ENCODE data around the gene C1GALT1C1L.
A peak's percentile ranks its signal among the peaks of the same experiment; 100 is the strongest.
"Not testable (repeated sequence)": the region's sequence is repeated elsewhere in the genome, so short reads cannot be mapped to it uniquely, and the experiment has no call there.

The C1GALT1C1L gene

DNA sequence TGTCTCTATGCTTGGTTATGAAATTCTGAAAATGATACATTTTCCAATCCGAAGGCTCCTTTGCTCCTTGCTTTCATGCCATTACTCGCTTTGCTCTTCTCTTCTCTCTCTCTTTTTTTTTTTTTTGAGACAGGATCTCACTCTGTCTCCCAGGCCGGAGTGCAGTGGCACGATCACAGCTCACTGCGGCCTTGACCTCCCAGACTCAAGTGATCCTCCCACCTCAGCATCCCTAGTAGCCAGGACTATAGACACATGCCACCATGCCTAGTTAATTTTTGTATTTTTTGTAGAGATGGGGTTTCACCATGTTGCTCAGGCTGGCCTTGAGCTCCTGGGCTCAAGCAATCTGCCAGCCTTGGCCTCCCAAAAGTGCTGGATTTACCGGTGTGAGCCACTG is 21.9 kb upstream of the C1GALT1C1L start:
- H3K4me3 Mint-ChIP-seq; ATAC-seq (replicated peaks); H3K9me3 Mint-ChIP-seq; H3K36me3 Mint-ChIP-seq; H3K4me1 Mint-ChIP-seq; DNase-seq: not testable (repeated sequence)
- peak overlapping the region; percentile 20 for H3K27ac Mint-ChIP-seq
- peaks cover 12% of the 10 kb centered on the region in 2 donors for H3K27me3 Mint-ChIP-seq

DNA sequence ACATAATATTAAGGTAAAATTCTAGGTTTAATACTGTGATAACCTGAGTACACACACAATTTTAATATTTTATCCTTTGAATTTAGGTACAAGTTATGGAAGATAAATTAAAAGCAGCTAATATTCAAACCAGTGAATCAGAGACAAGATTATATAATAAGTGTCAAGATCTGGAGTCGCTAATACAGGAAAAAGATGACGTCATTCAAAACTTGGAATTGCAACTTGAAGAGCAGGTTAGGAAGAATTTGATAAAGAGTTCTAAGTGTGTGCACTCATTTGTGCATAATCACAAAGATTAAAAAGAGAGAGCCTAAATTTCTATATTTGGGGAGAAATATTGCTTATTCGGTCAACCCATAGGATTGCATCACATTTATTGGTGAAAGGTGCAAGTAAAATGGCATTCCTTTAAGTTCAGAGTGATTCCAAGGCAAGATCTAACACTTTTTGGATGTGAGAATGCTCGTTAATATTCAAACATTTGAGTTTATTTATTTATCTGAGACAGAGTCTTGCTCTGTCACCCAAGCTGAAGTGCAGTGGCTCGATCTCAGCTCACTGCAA is 16.3 kb upstream of the C1GALT1C1L start:
- ATAC-seq (replicated peaks) = no peak
- Mint-ChIP-seq H3K4me3 (no peak overlapping the region), H3K4me1 (no peaks in the 10 kb centered on the region), H3K9me3 (no peaks in the 10 kb centered on the region), H3K27me3 (peaks cover 7 to 12% of the 10 kb centered on the region in 2 donors), H3K36me3 (no peaks in the 10 kb centered on the region), H3K27ac (no peak overlapping the region)
- no peak for DNase-seq

DNA sequence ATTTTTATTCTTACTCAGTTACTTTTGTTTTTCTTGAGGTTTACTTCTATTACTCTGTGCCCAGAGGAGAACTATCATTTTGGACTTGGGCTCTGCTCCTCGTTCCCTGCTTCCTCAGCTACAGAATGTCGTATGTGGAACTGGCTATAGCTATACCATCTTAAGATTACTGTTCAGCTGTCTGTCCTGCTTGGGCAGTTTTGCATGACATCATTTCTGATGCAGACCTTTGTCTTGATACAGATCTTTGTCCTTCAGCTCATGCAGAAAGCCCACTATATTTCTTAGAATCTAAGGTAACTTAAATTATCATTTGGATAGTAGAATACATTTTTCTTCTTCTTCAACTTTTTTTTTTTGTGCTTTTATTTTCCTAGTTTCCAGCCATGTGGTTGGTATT is 13.8 kb upstream of the C1GALT1C1L start:
- Mint-ChIP-seq H3K27ac (no peak overlapping the region), H3K4me3 (no peak overlapping the region), H3K27me3 (peaks cover 11 to 12% of the 10 kb centered on the region in 2 donors), H3K36me3 (no peaks in the 10 kb centered on the region), H3K9me3 (no peaks in the 10 kb centered on the region), H3K4me1 (peaks cover 0 to 3% of the 10 kb centered on the region in 2 donors)
- DNase-seq (no peak), ATAC-seq (replicated peaks) (no peak)

DNA sequence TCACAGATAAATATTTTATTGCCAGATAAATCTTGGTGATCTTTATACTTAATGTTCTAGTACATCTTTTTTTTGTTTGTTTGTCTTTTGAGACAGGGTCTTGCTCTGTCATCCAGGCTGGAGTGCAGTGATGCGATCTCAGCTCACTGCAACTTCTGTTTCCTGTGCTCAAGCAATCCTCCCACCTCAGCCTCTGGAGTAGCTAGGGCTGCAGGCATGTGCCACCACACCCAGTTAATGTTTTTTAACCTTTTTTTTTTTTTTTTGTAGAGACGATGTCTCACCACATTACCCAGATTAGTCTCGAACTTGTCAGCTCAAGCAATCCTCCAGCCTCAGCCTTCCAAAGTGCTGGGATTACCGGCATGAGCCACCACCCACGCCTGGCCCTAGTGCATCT is 9.1 kb upstream of the C1GALT1C1L start:
- no peak for DNase-seq
- peaks cover 12% of the 10 kb centered on the region in 2 donors for H3K27me3 Mint-ChIP-seq
- no peak for ATAC-seq (replicated peaks)

DNA sequence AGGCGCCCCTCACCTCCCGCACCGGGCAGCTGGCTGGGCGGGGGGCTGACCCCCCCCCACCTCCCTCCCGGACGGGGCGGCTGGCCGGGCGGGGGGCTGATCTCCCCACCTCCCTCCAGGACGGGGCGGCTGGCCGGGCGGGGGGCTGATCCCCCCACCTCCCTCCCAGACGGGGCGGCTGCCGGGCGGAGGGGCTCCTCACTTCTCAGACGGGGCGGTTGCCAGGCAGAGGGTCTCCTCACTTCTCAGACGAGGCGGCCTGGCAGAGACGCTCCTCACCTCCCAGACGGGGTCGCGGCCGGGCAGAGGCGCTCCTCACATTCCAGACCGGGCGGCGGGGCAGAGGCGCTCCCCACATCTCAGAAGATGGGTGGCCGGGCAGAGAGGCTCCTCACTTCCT is 1.6 kb upstream of the C1GALT1C1L start:
- not testable (repeated sequence) for H3K9me3 Mint-ChIP-seq; H3K27ac Mint-ChIP-seq; H3K36me3 Mint-ChIP-seq; DNase-seq; ATAC-seq (replicated peaks); H3K4me1 Mint-ChIP-seq; H3K4me3 Mint-ChIP-seq
- peaks cover 27 to 34% of the 10 kb centered on the region in 2 donors for H3K27me3 Mint-ChIP-seq

More for the DNA sequence above, 9.1 kb upstream of the C1GALT1C1L start:
- peaks cover 0 to 3% of the 10 kb centered on the region in 2 donors for H3K4me1 Mint-ChIP-seq
- H3K27ac Mint-ChIP-seq = no peak overlapping the region
- H3K4me3 Mint-ChIP-seq = no peak overlapping the region
- H3K9me3 Mint-ChIP-seq = no peaks in the 10 kb centered on the region
- no peaks in the 10 kb centered on the region for H3K36me3 Mint-ChIP-seq

DNA sequence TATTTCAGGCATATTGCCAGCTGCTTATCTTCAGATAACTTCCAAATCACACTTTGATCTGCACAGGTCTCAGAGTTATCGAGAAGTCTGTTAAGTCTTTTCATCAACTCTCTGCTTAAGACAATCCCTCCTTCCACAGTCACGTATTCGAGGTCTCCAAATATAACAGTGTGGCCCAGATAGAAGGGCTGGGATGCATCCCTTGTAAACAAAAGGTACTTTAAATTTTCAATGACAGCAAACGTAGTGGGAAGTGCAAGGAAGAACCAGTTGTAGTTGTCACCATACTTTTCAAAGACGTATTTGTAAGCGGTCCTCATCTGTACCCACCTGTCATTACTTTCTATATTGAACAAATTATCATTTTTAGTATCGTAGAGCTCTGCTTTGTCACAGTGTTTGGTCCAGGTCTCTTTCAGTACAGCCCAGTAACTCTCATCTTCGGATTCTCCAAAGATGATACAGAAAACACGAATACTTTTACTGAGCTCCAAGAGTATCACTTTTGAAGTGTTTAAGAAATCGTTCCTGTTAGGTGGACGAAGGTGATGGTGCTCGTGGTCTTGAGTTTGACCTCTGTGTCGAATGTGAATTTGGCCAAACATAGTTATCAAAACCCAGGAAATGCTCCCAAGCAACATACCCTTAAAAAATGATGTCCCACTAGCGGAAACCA is 445 bp downstream of the C1GALT1C1L start:
- peak overlapping the region; percentile 76 to 79 for H3K4me3 Mint-ChIP-seq
- peaks cover 35 to 37% of the 10 kb centered on the region in 2 donors for H3K27me3 Mint-ChIP-seq
- H3K4me1 Mint-ChIP-seq = peaks cover 0 to 1% of the 10 kb centered on the region in 2 donors
- DNase-seq = no peak
- peaks cover 0 to 5% of the 10 kb centered on the region in 2 donors for H3K36me3 Mint-ChIP-seq
- peaks cover 6 to 8% of the 10 kb centered on the region in 2 donors for H3K9me3 Mint-ChIP-seq
- ATAC-seq (replicated peaks) = no peak
- H3K27ac Mint-ChIP-seq = no peak overlapping the region

DNA sequence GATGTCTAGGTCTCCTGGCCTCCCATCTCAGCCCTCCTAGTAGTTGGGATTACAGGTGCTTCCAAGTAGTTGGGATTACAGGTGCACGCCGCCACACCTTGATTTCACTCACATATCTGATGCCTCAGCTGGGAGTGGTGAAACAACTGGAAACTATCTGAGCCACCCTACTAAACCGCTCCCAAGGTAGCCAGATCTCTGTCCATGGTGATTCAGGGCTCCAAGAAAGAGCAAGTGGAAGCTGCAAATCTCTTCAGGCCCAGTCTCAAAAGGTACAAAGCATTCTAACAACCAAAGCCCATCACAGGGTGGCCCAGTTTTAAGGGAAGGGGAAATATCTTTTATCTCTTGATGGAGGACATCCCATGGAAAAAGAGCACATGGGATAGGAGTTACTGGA is 19.0 kb downstream of the C1GALT1C1L start:
- no peak overlapping the region for H3K27ac Mint-ChIP-seq
- H3K4me3 Mint-ChIP-seq = no peak overlapping the region
- H3K27me3 Mint-ChIP-seq = peaks cover 12 to 17% of the 10 kb centered on the region in 2 donors
- DNase-seq = no peak
- no peaks in the 10 kb centered on the region for H3K36me3 Mint-ChIP-seq
- no peaks in the 10 kb centered on the region for H3K9me3 Mint-ChIP-seq
- H3K4me1 Mint-ChIP-seq = no peaks in the 10 kb centered on the region
- no peak for ATAC-seq (replicated peaks)

DNA sequence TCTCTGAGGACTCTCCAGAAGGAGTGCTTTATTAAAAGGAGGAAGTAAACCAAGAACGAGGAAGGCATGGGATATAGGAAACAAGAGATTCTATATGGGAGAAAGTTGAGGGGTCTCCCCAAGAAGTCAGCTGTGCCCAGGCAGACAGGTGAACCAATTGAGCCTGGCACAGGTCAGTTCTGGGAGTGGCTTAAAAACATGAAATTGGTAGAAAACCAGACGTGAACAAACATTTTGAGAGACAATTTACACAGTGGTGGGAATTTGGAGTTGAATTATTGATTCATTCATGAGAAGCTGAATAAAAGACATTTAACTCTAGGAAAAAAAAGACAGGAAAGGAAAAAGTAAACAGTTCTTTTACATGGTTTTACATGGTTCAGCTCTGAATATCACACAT is 22.7 kb downstream of the C1GALT1C1L start:
- no peak overlapping the region for H3K4me3 Mint-ChIP-seq
- DNase-seq (no peak), ATAC-seq (replicated peaks) (no peak)
- no peaks in the 10 kb centered on the region for H3K4me1 Mint-ChIP-seq
- H3K9me3 Mint-ChIP-seq = no peaks in the 10 kb centered on the region
- no peaks in the 10 kb centered on the region for H3K36me3 Mint-ChIP-seq
- H3K27me3 Mint-ChIP-seq = peaks cover 16 to 22% of the 10 kb centered on the region in 2 donors
- H3K27ac Mint-ChIP-seq = no peak overlapping the region

DNA sequence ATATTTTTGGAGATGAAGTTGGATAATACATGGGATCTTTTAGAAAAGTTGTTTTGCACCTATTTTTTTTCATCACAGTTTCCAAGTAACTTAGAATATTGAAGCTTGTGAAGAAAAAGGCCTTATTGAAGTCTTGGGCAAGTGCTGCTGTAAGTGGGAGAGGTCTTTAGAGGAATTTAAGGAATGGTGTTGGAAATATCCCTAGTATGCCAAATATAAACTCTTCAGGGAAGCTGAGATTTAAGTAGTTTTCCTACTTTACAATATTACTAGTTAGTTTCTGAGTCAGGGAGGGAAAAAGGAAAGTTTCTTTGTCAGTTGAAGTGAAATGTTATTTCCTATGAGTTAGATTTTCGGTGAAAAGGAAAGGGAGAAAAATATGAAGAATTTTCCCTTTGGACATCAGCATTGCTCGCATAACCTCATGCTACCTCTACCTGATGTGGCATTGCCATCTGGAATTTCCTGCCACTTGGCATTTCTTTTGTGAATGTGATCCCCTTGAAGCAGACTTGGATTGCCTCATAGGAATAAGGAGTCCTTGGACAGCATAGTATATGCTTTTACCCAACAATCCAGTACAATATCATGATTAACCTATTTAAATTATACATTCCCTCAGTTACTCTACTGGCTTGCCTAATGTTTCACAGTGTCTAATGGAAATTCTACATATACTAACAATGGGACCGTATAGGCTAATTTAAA is 27.1 kb downstream of the C1GALT1C1L start:
- Mint-ChIP-seq H3K27ac (no peak overlapping the region), H3K4me3 (no peak overlapping the region), H3K36me3 (no peaks in the 10 kb centered on the region), H3K4me1 (no peaks in the 10 kb centered on the region), H3K27me3 (peaks cover 19 to 33% of the 10 kb centered on the region in 2 donors), H3K9me3 (no peaks in the 10 kb centered on the region)
- no peak for DNase-seq
- ATAC-seq (replicated peaks) = no peak

DNA sequence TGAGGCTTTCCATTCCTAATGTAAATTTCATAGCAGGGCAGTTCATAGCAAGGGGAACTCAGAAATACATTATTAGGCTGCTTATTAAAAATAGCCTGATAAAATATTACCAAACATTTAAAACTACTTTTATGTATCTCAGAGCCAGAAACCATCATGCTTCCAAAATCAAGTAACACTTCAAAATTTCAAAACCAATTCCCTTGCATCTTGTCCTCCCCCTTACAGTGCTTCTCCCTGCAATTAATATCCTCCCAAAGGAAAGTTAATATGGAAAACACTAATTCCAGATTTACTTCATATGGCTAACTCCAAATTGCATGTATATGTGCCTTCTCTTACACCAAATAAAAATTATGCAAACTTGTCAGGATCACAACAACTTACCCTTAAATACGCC is 32.5 kb downstream of the C1GALT1C1L start:
- no peak overlapping the region for H3K4me3 Mint-ChIP-seq
- H3K4me1 Mint-ChIP-seq = peaks cover 0 to 5% of the 10 kb centered on the region in 2 donors
- no peak for ATAC-seq (replicated peaks)
- H3K27ac Mint-ChIP-seq = no peak overlapping the region
- peaks cover 0 to 2% of the 10 kb centered on the region in 2 donors for H3K36me3 Mint-ChIP-seq
- peaks cover 0 to 6% of the 10 kb centered on the region in 2 donors for H3K9me3 Mint-ChIP-seq
- no peak for DNase-seq
- peaks cover 7 to 11% of the 10 kb centered on the region in 2 donors for H3K27me3 Mint-ChIP-seq

DNA sequence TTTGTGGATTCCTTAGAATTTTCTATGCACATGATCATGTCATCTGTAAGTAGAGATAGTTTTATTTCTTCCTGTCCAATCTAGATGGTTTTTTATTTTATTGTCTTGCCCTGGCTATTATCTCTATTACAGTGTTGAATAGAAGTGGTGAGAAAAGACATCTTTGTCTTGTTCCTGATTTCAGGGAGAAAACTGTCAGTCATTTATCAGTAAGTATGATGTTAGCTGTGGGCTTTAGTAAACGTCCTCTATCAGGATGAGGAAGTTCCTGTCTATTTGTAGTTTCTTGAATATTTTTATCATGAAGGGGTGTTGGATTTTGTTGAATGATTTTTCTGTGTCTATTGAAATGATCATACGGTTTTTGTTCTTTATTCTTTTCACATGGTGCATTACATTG is 33.9 kb downstream of the C1GALT1C1L start:
- DNase-seq = no peak
- Mint-ChIP-seq H3K4me1 (peaks cover 2 to 12% of the 10 kb centered on the region in 2 donors), H3K4me3 (no peak overlapping the region), H3K9me3 (peaks cover 0 to 6% of the 10 kb centered on the region in 2 donors), H3K27me3 (peaks cover 14 to 15% of the 10 kb centered on the region in 2 donors), H3K36me3 (peaks cover 0 to 2% of the 10 kb centered on the region in 2 donors), H3K27ac (no peak overlapping the region)
- ATAC-seq (replicated peaks) = no peak

DNA sequence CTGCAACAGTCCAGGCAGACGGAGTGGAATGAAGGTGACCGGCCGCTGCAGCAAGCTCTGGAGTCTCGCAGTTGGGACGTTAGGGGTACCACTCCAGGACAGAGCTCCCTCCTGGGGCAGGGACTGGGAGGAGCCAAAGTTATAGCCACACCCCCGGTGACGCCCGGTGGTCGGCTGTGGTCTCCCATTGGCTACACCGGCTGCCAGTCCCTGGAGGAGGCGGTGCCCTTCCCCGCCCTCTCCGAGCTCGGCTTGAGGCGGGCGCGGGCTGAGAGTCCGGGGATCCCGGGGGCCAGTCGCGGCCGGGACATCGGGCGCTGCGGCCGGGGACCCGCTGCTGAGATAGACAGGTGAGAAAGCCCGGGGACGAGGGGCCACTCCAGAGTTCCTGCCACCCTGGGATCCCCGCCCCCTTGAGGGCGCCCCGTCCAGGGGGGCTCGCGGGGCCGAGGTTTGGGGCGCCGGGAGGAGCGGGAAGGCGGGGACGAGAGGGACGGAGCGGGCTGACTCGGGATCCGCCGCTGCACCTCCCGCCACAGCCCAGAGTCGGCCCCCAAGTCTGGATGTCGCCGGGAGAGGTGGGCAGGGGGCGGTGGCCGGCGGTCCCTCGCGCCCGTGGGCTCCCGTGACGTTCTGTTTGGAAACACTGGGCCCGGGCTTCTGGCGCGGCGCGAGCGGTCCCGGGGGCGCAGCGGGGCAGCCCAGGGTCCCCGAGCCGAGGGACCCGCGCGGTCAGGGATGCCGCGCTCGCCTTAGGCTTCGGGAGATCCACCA is 39.0 kb downstream of the C1GALT1C1L start, which contains the start of gene PLEKHH2:
PLEKHH2 (plus strand) TSS at position 231 of the 774 bp plus-strand sequence. CDS start 7,414 bp downstream, outside the sequence.
- Mint-ChIP-seq H3K9me3 (peaks cover 0 to 6% of the 10 kb centered on the region in 2 donors), H3K36me3 (peaks cover 0 to 2% of the 10 kb centered on the region in 2 donors), H3K4me3 (peak within 1 kb of the TSS; percentile 84), H3K4me1 (peaks cover 7 to 16% of the 10 kb centered on the region in 2 donors), H3K27ac (no peak within 1 kb of the TSS), H3K27me3 (peaks cover 48 to 56% of the 10 kb centered on the region in 2 donors)
- ATAC-seq (replicated peaks) (peak; percentile 100), DNase-seq (peak; percentile 78)

DNA sequence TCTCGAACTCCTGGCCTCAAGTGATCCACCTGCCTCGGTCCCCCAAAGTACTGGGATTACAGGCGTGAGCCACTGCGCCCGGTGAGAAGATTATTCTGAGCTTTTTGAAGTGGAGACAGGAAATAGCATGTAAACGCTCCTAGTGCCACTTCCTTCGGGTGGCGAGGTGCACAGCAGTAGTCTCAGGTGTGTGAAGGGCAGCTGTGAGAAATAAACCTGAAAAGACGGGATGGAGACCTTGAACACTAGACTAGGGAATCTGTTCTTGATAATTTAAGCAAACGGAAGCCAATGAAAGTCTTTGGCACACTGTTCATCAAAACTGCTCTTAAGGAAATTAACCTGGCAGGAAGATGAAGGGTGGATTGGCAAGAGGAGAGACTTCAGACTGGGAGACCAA is 39.6 kb downstream of the C1GALT1C1L start:
- ATAC-seq (replicated peaks) = peak; percentile 8 to 23
- no peak for DNase-seq
- no peak overlapping the region for H3K27ac Mint-ChIP-seq

DNA sequence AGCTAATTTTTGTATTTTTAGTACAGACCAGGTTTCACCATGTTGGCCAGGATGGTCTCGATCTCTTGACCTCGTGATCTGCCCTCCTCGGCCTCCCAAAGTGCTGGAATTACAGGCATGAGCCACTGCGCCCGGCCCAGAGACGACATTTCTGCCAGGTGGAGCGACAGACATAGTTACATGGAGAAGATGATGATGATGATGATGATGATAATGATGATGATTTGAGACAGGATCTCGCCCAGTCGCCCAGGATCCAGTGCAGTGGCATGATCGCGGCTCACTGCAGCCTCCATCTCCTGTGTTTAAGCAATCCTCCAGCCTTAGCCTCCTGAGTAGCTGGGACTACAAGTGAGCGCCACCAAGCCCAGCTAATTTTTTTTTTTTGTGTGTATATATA is 40.1 kb downstream of the C1GALT1C1L start:
- H3K27me3 Mint-ChIP-seq = peaks cover 57 to 67% of the 10 kb centered on the region in 2 donors
- peak overlapping the region; percentile 46 to 84 for H3K4me3 Mint-ChIP-seq
- not testable (repeated sequence) for H3K27ac Mint-ChIP-seq; DNase-seq; H3K36me3 Mint-ChIP-seq; ATAC-seq (replicated peaks); H3K9me3 Mint-ChIP-seq
- H3K4me1 Mint-ChIP-seq = peaks cover 7 to 15% of the 10 kb centered on the region in 2 donors

More for the DNA sequence above, 39.6 kb downstream of the C1GALT1C1L start:
- Mint-ChIP-seq H3K4me1 (peaks cover 7 to 15% of the 10 kb centered on the region in 2 donors), H3K9me3 (peaks cover 0 to 6% of the 10 kb centered on the region in 2 donors), H3K27me3 (peaks cover 54 to 62% of the 10 kb centered on the region in 2 donors), H3K36me3 (peaks cover 0 to 2% of the 10 kb centered on the region in 2 donors), H3K4me3 (peak overlapping the region; percentile 84)

Data from stimulated activated naive B cell treated with anti-CD40 and anti-IgM and Interleukin-4, amounts not matched to agents 10 μg/mL and 1 μg/mL and 100 μg/mL, for 72 hours (primary cell).